Measurements from ENCODE around the gene LRRC42.

Gene LRRC42

GRCh38 chr1:53909946-53910345 lies 36.2 kb upstream of the LRRC42 start:
- Histone ChIP-seq H3K9me3 (ENCODE audit: insufficient read depth, low read length) (no peaks in the 10 kb centered on the region), H2AFZ (ENCODE audit: low read depth, low read length) (no peak overlapping the region), H3K27ac (ENCODE audit: low read length) (no peak overlapping the region), H3K36me3 (replicated peaks; ENCODE audit: low read depth, low read length) (no peaks in the 10 kb centered on the region), H3K4me1 (ENCODE audit: low read length) (no peaks in the 10 kb centered on the region), H4K20me1 (ENCODE audit: insufficient read depth, low read length) (no peaks in the 10 kb centered on the region), H3K4me3 (ENCODE audit: low read length) (no peak overlapping the region), H3K4me2 (ENCODE audit: low read length) (no peak overlapping the region), H3K9ac (ENCODE audit: low read length) (no peak overlapping the region), H3K27me3 (ENCODE audit: low read depth, low read length) (no peaks in the 10 kb centered on the region), H3K79me2 (ENCODE audit: low read length) (no peaks in the 10 kb centered on the region)
- no peak for TF ChIP-seq CTCF (IDR thresholded peaks at IDR 0.05; ENCODE audit: low read depth, low read length)
- no peak for TF ChIP-seq EZH2phosphoT487 (IDR thresholded peaks at IDR 0.05; ENCODE audit: low read depth)

- H3K79me2 ChIP-seq (ENCODE audit: low read length): no peaks in the 10 kb centered on the region
- no peaks in the 10 kb centered on the region for H3K27me3 ChIP-seq (ENCODE audit: low read depth, low read length)
- no peak overlapping the region for H3K27ac ChIP-seq (ENCODE audit: low read length)
- H3K4me3 ChIP-seq (ENCODE audit: low read length): no peak overlapping the region
- H3K9me3 ChIP-seq (ENCODE audit: insufficient read depth, low read length): no peaks in the 10 kb centered on the region
- no peaks in the 10 kb centered on the region for H3K4me1 ChIP-seq (ENCODE audit: low read length)
- no peak overlapping the region for H3K4me2 ChIP-seq (ENCODE audit: low read length)
- TF ChIP-seq CTCF (IDR thresholded peaks at IDR 0.05; ENCODE audit: low read depth, low read length) (no peak), EZH2phosphoT487 (IDR thresholded peaks at IDR 0.05; ENCODE audit: low read depth) (no peak)
- no peak overlapping the region for H3K9ac ChIP-seq (ENCODE audit: low read length)
- H4K20me1 ChIP-seq (ENCODE audit: insufficient read depth, low read length): no peaks in the 10 kb centered on the region
- H3K36me3 ChIP-seq (replicated peaks; ENCODE audit: low read depth, low read length): no peaks in the 10 kb centered on the region
- H2AFZ ChIP-seq (ENCODE audit: low read depth, low read length): no peak overlapping the region
Measured at GRCh38 chr1:53911442-53911841, 34.7 kb upstream of the LRRC42 start.

GRCh38 chr1:53913352-53914033 lies 32.7 kb upstream of the LRRC42 start:
- H3K4me2 ChIP-seq (ENCODE audit: low read length): no peak overlapping the region
- H2AFZ ChIP-seq (ENCODE audit: low read depth, low read length): no peak overlapping the region
- H3K27ac ChIP-seq (ENCODE audit: low read length): no peak overlapping the region
- no peaks in the 10 kb centered on the region for H3K27me3 ChIP-seq (ENCODE audit: low read depth, low read length)
- no peak overlapping the region for H3K9ac ChIP-seq (ENCODE audit: low read length)
- no peaks in the 10 kb centered on the region for H3K36me3 ChIP-seq (replicated peaks; ENCODE audit: low read depth, low read length)
- no peaks in the 10 kb centered on the region for H3K79me2 ChIP-seq (ENCODE audit: low read length)
- no peaks in the 10 kb centered on the region for H3K9me3 ChIP-seq (ENCODE audit: insufficient read depth, low read length)
- H3K4me3 ChIP-seq (ENCODE audit: low read length): no peak overlapping the region
- no peak for TF ChIP-seq CTCF (IDR thresholded peaks at IDR 0.05; ENCODE audit: low read depth, low read length)
- no peak for TF ChIP-seq EZH2phosphoT487 (IDR thresholded peaks at IDR 0.05; ENCODE audit: low read depth)
- H4K20me1 ChIP-seq (ENCODE audit: insufficient read depth, low read length): no peaks in the 10 kb centered on the region
- H3K4me1 ChIP-seq (ENCODE audit: low read length): no peaks in the 10 kb centered on the region

GRCh38 chr1:53918343-53918742 lies 27.8 kb upstream of the LRRC42 start:
- Histone ChIP-seq H3K27ac (ENCODE audit: low read length) (no peak overlapping the region), H3K9me3 (ENCODE audit: insufficient read depth, low read length) (no peaks in the 10 kb centered on the region), H3K9ac (ENCODE audit: low read length) (no peak overlapping the region), H3K36me3 (replicated peaks; ENCODE audit: low read depth, low read length) (no peaks in the 10 kb centered on the region), H3K4me2 (ENCODE audit: low read length) (no peak overlapping the region), H3K4me1 (ENCODE audit: low read length) (no peaks in the 10 kb centered on the region; the same call in 1 of the 2 replicates), H4K20me1 (ENCODE audit: insufficient read depth, low read length) (no peaks in the 10 kb centered on the region), H3K27me3 (ENCODE audit: low read depth, low read length) (no peaks in the 10 kb centered on the region), H2AFZ (ENCODE audit: low read depth, low read length) (no peak overlapping the region), H3K4me3 (ENCODE audit: low read length) (no peak overlapping the region), H3K79me2 (ENCODE audit: low read length) (no peaks in the 10 kb centered on the region)
- TF ChIP-seq CTCF (IDR thresholded peaks at IDR 0.05; ENCODE audit: low read depth, low read length) (no peak), EZH2phosphoT487 (IDR thresholded peaks at IDR 0.05; ENCODE audit: low read depth) (no peak)
